Skeletal muscle tissue (tissue), 4 donors: Measurements from ENCODE around the gene ACP1. TPM values are rescaled to one million over a fixed set of nuclear protein-coding genes. Genes with fewer than 3 reads are reported as not detected.
"Not testable (repeated sequence)": the region's sequence is repeated elsewhere in the genome, so short reads cannot be mapped to it uniquely, and the experiment has no call there.

ENCODE experiments used
- H3K27ac ChIP-seq: one replicate; pipeline ENCODE4 v1.7.0; 2013; ENCODE audit warnings: mild to moderate bottlenecking, low read depth, low read length, inconsistent platforms
- H3K27me3 ChIP-seq, 3 donors: one replicate each; pipeline ENCODE4 v1.7.0; 2013; ENCODE audit warnings: low read length in 3 of 3; ENCODE audit not compliant: control insufficient read depth in 3 of 3, insufficient read depth in 3 of 3
- H3K36me3 ChIP-seq, 3 donors: one replicate each; pipeline ENCODE4 v1.7.0; 2013; ENCODE audit warnings: low read length in 3 of 3; ENCODE audit not compliant: control insufficient read depth in 3 of 3, insufficient read depth in 3 of 3
- H3K4me1 ChIP-seq, 3 donors: one replicate each; pipeline ENCODE4 v1.7.0; 2013; ENCODE audit warnings: low read length in 3 of 3, mild to moderate bottlenecking in 3 of 3; ENCODE audit not compliant: control insufficient read depth in 3 of 3, insufficient read depth in 3 of 3
- H3K4me3 ChIP-seq, 3 donors: one replicate each; pipeline ENCODE4 v1.7.0; 2013; ENCODE audit warnings: low read length in 3 of 3
- H3K9ac ChIP-seq, 3 donors: one replicate each; pipeline ENCODE4 v1.7.0; 2013; ENCODE audit warnings: low read length in 3 of 3, mild to moderate bottlenecking in 3 of 3, moderate library complexity in 2 of 3, low read depth in 1 of 3
- H3K9me3 ChIP-seq, 3 donors: one replicate each; pipeline ENCODE4 v1.7.0; 2013; ENCODE audit warnings: low read length in 3 of 3; ENCODE audit not compliant: control insufficient read depth in 3 of 3
- total RNA-seq: library from RNA; depleted of rRNA; stranded (reverse); fragments of >200 nt; gene quantifications from one replicate; pipeline ENCODE4 v1.2.3, GENCODE V29; 2014
- donor health status: Osteomylitis.

Gene ACP1
- total RNA-seq, 1 donor from 2014 or later: 77.8 TPM

DNA sequence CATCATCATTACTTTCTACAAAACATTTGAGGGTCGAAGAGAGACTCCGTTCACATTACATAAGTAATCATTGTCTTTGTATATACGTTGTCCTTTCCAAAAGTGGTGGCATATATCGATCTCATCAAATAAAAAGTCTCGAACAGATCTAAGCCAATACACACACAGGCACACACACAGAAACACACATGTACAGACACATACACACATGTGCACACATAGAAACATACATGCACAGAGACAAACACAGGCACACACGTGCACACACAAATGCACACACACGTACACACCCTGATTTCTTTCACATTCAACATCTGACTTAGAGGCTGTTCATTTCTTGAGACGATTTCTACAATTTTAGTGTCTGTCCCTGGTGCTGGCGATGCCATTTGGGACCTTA lies 40.6 kb downstream of the ACP1 start:
- Histone ChIP-seq H3K4me1 (no peaks in the 10 kb centered on the region), H3K27me3 (peaks cover 0 to 9% (median 0%) of the 10 kb centered on the region in 3 donors), H3K9me3 (peaks cover 0 to 4% (median 0%) of the 10 kb centered on the region in 3 donors), H3K36me3 (no peaks in the 10 kb centered on the region), H3K9ac (no peak overlapping the region), H3K4me3 (no peak overlapping the region), H3K27ac (no peak overlapping the region)

- no peak overlapping the region for H3K9ac ChIP-seq
- no peaks in the 10 kb centered on the region for H3K9me3 ChIP-seq
- peaks cover 0 to 17% (median 0%) of the 10 kb centered on the region in 3 donors for H3K27me3 ChIP-seq
- H3K36me3 ChIP-seq: no peaks in the 10 kb centered on the region
- H3K4me1 ChIP-seq: no peaks in the 10 kb centered on the region
- H3K27ac ChIP-seq: no peak overlapping the region
- H3K4me3 ChIP-seq: no peak overlapping the region
Measured at GRCh38 chr2:309148-309953, 44.6 kb downstream of the ACP1 start.

- H3K27ac ChIP-seq: no peak overlapping the region
- H3K36me3 ChIP-seq: no peaks in the 10 kb centered on the region
- H3K4me3 ChIP-seq: no peak overlapping the region
- no peaks in the 10 kb centered on the region for H3K4me1 ChIP-seq
- no peak overlapping the region for H3K9ac ChIP-seq
- H3K9me3 ChIP-seq: no peaks in the 10 kb centered on the region
- peaks cover 0 to 22% (median 0%) of the 10 kb centered on the region in 3 donors for H3K27me3 ChIP-seq
Measured at GRCh38 chr2:309954-310510, 45.3 kb downstream of the ACP1 start.

DNA sequence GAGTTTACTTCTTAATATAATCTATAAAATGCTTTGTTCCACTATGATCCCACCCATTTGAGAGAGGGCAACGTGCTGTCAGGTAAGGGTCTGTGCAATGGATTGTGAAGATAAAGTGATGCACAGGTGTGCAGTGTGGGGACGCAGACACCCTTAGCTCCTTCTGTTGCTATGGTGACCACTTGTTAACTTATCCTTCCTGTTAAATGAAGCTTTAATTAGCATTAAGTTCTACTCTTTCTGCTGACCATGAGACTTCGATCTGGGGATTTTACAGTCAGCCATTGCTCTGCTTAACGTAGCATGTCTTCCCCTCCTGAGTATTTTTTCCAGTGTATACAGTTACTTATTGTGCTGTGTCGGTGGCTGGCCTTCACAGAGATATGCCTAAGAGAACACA lies 46.2 kb downstream of the ACP1 start:
- Histone ChIP-seq H3K9me3 (no peaks in the 10 kb centered on the region), H3K36me3 (no peaks in the 10 kb centered on the region), H3K9ac (no peak overlapping the region), H3K27ac (no peak overlapping the region), H3K27me3 (peaks cover 0 to 22% (median 0%) of the 10 kb centered on the region in 3 donors), H3K4me1 (no peaks in the 10 kb centered on the region), H3K4me3 (no peak overlapping the region)

GRCh38 chr2:313991-314390 lies 49.2 kb downstream of the ACP1 start:
- H3K9ac ChIP-seq: no peak overlapping the region
- no peak overlapping the region for H3K4me3 ChIP-seq
- no peaks in the 10 kb centered on the region for H3K9me3 ChIP-seq
- H3K4me1 ChIP-seq: no peaks in the 10 kb centered on the region
- H3K27ac ChIP-seq: no peak overlapping the region
- H3K27me3 ChIP-seq: peaks cover 0 to 23% (median 0%) of the 10 kb centered on the region in 3 donors
- no peaks in the 10 kb centered on the region for H3K36me3 ChIP-seq

DNA sequence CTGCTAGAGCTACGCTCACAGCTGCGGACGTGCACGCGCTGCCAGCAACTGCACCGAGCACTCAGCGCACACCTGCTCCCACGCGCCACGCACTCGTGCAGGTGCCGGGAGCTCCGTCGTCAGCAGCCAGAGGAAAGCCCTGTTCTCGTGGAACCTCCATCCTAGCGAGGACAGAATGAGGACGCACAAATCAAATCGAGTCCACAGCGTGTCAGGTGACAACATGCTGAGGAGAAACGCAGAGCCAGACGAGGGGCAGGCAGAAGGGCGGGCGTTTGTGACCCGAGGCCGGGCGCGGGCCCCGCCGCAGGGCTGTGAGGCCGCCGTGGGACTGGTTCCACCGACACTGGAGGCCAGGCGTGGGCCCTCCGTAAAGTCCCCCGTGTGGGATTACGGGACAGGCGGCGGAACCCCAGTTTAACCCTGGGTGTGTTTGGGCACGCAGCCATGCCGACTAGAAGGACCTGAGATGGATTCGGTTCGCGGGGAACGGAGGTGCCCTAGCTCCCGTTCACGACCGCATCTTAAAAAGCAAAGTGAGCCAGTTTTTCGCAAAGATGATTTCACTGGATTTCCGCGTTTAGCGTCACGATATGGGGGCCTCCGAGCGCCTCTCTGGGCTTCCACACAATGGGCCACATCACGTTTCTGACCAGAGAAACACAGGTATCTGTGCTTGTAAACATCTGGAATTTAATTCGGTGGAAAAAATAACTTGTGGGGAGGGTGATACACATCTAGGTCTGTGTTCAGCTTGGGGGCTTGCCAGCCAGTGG lies 50.0 kb downstream of the ACP1 start:
- Histone ChIP-seq H3K9ac (no peak overlapping the region), H3K36me3 (no peaks in the 10 kb centered on the region), H3K27me3 (peaks cover 0 to 15% (median 0%) of the 10 kb centered on the region in 3 donors), H3K4me1 (no peaks in the 10 kb centered on the region), H3K27ac (no peak overlapping the region), H3K4me3 (no peak overlapping the region), H3K9me3 (no peaks in the 10 kb centered on the region)

GRCh38 chr2:315925-316324 lies 51.2 kb downstream of the ACP1 start:
- not testable (repeated sequence) for H3K9ac ChIP-seq, H3K4me1 ChIP-seq, H3K36me3 ChIP-seq, H3K4me3 ChIP-seq, H3K9me3 ChIP-seq, H3K27ac ChIP-seq
- peaks cover 0 to 15% (median 0%) of the 10 kb centered on the region in 3 donors for H3K27me3 ChIP-seq

GRCh38 chr2:316381-316780 lies 51.6 kb downstream of the ACP1 start:
- Histone ChIP-seq H3K4me3 (no peak overlapping the region), H3K9me3 (no peaks in the 10 kb centered on the region), H3K9ac (no peak overlapping the region), H3K27me3 (peaks cover 0 to 15% (median 0%) of the 10 kb centered on the region in 3 donors), H3K4me1 (no peaks in the 10 kb centered on the region), H3K36me3 (no peaks in the 10 kb centered on the region), H3K27ac (no peak overlapping the region)

DNA sequence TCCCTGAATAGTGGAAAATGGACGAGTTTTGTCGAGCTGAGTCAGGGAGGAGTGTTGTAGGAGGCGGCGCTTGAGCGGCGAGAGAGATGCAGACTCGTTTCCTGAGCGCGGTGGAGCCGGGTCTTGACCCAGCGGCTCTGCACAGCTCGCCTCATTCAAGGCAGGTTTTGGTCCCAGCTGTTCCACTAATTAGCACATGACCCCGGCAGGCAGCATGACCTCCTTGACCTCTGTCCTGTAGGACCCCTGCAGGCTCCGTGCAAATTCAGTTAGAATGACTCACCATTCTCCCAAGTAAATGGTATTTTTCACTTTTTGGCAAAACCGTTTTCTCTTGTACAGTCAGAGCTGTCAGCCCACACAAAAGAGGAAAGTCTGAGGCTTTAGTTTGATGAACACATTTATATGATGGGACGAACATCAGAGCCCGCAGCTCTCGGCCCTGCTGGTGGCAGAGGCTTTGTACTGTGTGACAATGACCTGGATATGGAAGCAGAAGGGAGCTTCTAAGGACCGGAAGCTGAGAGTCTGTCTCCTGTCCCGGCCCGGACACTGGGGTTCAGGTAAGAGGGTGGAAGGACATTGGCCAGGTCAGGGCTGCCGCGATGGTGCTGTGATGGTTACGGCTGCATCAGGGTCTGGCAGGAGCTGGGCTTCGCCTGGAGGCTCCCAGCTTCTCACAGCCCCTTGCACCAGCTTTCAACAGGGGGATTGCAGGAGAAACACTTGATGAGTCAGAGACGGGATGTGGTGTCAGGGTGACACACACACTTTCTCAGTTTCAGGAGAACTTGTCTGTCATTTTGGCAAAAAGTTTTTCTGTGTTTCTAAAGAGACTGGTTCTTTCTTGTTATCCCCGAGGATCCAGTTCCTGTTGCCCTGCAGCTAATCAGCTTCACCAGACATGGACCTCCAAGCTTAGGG lies 53.0 kb downstream of the ACP1 start:
- H3K27me3 ChIP-seq: peaks cover 0 to 12% (median 0%) of the 10 kb centered on the region in 3 donors
- H3K4me3 ChIP-seq: no peak overlapping the region
- no peak overlapping the region for H3K9ac ChIP-seq
- H3K27ac ChIP-seq: no peak overlapping the region
- H3K9me3 ChIP-seq: no peaks in the 10 kb centered on the region
- H3K36me3 ChIP-seq: no peaks in the 10 kb centered on the region
- H3K4me1 ChIP-seq: no peaks in the 10 kb centered on the region
